Nephron (organoid): ENCODE results near the gene WNK2.

Source experiments
- H3K27ac Mint-ChIP-seq, 3 experiments: 2 replicates each; pipeline ENCODE4 v1.8.0; 2020; ENCODE audit warnings: mixed read lengths in 3 of 3, mild to moderate bottlenecking in 2 of 3, moderate library complexity in 1 of 3
- H3K27me3 Mint-ChIP-seq: 2 replicates; pipeline ENCODE4 v1.8.0; 2021; ENCODE audit warnings: low read depth, mild to moderate bottlenecking, moderate library complexity, mixed read lengths
- H3K36me3 Mint-ChIP-seq: 2 replicates; pipeline ENCODE4 v1.8.0; 2020; ENCODE audit warnings: low read depth, mixed read lengths
- H3K4me1 Mint-ChIP-seq: 2 replicates; pipeline ENCODE4 v1.8.0; 2020; ENCODE audit warnings: mixed read lengths
- H3K4me3 Mint-ChIP-seq, 3 experiments: 2 replicates each; pipeline ENCODE4 v1.8.0; 2020; ENCODE audit warnings: mild to moderate bottlenecking in 3 of 3, mixed read lengths in 3 of 3, moderate library complexity in 2 of 3
- H3K9me3 Mint-ChIP-seq: 2 replicates; pipeline ENCODE4 v1.8.0; 2020; ENCODE audit warnings: mixed read lengths
- TF ChIP-seq, protein P1 (sequence below), 3 experiments: fragments of 200-600 bp; sonication (generic); IDR thresholded peaks; one replicate each; pipeline ENCODE4 v1.5.0; 2021; ENCODE audit warnings: antibody characterized with exemption in 3 of 3; ENCODE audit not compliant: unreplicated experiment in 3 of 3

The WNK2 gene

DNA sequence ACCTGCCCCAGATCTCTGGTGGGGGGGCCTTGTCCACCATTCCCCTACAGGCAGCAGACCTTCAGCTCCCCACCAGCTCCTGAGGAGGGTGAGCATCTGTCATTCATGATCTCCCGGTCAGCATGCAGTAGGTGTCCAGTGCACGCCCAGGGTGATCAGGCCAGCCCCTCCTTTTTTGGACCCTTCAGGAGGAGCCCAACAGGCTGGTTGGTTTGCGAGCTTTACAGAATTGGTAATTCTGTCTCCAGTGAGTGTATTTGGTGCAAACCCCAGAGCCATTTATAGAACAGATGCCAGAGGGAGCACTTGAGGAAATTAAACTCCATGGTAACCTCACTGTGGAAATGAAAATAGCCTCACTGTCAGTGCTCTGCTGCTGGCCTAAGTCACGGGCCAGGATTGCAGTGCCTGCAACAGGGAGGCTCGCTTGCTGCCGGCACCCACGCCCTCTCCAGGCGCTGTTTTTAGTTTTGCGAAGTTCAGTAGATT, 23.4 kb downstream of the WNK2 start:
- Mint-ChIP-seq H3K27ac (peak overlapping the region; percentile 89 to 97 (median 94)), H3K9me3 (no peaks in the 10 kb centered on the region), H3K36me3 (no peaks in the 10 kb centered on the region), H3K4me1 (peaks cover 59% of the 10 kb centered on the region), H3K4me3 (peak overlapping the region in 2 of 3 experiments; percentile 44), H3K27me3 (peaks cover 9% of the 10 kb centered on the region)
- TF ChIP-seq, protein P1, sequence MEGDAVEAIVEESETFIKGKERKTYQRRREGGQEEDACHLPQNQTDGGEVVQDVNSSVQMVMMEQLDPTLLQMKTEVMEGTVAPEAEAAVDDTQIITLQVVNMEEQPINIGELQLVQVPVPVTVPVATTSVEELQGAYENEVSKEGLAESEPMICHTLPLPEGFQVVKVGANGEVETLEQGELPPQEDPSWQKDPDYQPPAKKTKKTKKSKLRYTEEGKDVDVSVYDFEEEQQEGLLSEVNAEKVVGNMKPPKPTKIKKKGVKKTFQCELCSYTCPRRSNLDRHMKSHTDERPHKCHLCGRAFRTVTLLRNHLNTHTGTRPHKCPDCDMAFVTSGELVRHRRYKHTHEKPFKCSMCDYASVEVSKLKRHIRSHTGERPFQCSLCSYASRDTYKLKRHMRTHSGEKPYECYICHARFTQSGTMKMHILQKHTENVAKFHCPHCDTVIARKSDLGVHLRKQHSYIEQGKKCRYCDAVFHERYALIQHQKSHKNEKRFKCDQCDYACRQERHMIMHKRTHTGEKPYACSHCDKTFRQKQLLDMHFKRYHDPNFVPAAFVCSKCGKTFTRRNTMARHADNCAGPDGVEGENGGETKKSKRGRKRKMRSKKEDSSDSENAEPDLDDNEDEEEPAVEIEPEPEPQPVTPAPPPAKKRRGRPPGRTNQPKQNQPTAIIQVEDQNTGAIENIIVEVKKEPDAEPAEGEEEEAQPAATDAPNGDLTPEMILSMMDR (IDR thresholded peaks at IDR 0.05; ENCODE audit: unreplicated experiment in 3 of 3): no peak

DNA sequence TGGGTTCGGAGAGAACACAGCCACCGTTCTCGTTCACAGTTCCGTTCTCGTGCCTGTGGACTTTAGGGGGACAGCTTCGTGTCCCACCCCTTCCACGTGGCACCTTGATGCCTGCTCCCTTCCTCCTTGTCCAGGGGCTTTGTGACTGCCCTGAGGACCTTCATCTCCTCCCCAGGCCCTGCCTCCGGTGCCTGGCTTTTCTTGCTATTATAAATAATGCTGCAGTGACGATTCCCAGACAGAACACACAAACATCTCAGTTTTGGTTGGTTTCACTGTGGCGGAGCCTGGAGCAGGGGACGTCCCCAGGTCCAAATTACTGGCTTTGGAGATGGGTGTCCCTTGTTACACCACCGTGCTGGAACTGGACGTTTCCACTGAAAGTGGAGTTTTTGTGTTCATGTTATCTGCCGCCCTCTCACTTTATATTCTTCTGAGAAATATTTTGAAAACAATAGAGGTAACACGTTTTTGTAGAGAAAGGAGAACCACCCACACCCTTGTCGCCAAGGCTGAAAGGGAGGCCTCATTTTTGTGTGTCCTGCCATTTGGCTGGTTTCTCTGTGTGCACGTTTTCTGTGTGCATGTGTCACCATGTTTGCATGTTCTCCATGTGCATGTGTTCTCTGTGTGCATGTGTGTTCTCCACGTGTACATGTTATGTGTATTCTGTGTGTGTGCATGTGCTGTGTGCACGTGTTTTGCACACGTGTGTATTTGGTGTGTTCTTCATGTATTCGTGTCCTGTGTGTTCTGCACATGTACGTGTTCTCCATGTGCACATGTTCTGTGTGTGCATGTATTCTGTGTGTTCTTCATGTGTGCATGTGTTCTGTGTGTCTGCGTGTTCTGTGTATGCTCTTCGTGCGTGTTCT, 24.2 kb downstream of the WNK2 start:
- Mint-ChIP-seq H3K4me1 (peaks cover 53% of the 10 kb centered on the region), H3K27ac (peak overlapping the region; percentile 89 to 97 (median 94)), H3K36me3 (no peaks in the 10 kb centered on the region), H3K4me3 (peak overlapping the region in 2 of 3 experiments; percentile 29 to 44), H3K27me3 (peaks cover 9% of the 10 kb centered on the region), H3K9me3 (no peaks in the 10 kb centered on the region)
- TF ChIP-seq, protein P1 (IDR thresholded peaks at IDR 0.05; ENCODE audit: unreplicated experiment in 3 of 3): no peak

DNA sequence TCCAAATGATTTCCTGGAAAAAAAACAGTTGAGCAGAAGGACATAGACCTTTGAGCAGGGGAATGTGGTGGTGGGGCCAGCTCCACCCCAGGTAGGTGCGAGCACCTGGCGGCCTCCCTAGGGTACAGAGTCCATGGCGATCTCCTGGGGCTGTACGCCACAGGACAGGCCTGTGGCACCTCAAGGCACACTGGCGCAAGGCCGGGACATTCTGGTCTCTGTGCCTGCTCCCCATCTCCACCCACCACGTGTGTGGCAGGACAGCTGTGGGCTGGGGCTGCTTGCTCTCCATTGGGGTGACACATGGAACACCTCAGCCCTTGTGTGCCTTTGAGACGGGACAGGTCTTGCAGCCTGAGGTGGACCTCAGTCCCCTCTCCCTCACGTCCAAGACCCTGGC, 25.2 kb downstream of the WNK2 start:
- peaks cover 43% of the 10 kb centered on the region for H3K4me1 Mint-ChIP-seq
- TF ChIP-seq, protein P1 (IDR thresholded peaks at IDR 0.05; ENCODE audit: unreplicated experiment in 3 of 3): no peak
- no peaks in the 10 kb centered on the region for H3K9me3 Mint-ChIP-seq
- no peaks in the 10 kb centered on the region for H3K36me3 Mint-ChIP-seq
- no peak overlapping the region for H3K4me3 Mint-ChIP-seq
- peak overlapping the region; percentile 33 to 94 (median 89) for H3K27ac Mint-ChIP-seq
- H3K27me3 Mint-ChIP-seq: peaks cover 4% of the 10 kb centered on the region

DNA sequence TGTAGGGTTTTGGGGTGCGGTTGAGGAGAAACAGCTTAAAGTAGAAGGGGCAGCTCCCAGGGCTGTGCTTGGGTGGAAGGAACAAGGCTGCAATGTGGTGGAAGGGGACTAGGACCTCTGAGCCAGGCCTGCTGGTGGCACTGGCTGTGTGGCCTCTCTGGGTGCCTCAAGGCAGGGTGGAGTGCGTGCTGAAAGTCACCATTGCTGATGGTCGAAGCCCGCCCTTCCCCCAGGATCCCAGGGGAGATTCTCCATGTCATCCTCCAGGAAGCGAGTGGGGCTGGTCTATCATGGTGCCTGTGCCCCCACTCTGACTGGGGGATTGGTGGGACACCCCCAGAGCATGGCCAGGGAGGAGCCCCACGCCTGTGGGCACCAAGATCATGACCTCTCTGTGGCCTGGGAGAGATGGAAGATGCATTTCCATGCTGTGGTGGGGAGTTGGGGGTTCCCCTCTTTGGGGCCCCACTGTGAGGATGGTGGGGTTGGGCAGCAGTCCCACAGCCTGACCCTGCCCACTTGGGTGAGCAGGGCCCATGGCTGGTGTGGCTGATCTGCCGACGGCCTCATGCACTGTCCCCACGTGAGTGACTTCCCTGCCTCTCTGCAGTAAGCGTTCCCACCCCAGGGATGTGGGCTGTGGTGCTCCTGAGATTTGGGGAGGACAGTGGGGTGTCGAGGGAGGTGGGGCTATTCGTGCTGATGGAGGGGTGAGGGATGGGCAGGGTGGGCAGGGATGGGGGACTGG, 25.8 kb downstream of the WNK2 start:
- H3K36me3 Mint-ChIP-seq: no peaks in the 10 kb centered on the region
- TF ChIP-seq, protein P1 (IDR thresholded peaks at IDR 0.05; ENCODE audit: unreplicated experiment in 3 of 3): no peak
- H3K27me3 Mint-ChIP-seq: peaks cover 4% of the 10 kb centered on the region
- H3K4me3 Mint-ChIP-seq: no peak overlapping the region
- peaks cover 39% of the 10 kb centered on the region for H3K4me1 Mint-ChIP-seq
- peak overlapping the region in 1 of 3 experiments; percentile 33 for H3K27ac Mint-ChIP-seq
- peaks cover 3% of the 10 kb centered on the region for H3K9me3 Mint-ChIP-seq

DNA sequence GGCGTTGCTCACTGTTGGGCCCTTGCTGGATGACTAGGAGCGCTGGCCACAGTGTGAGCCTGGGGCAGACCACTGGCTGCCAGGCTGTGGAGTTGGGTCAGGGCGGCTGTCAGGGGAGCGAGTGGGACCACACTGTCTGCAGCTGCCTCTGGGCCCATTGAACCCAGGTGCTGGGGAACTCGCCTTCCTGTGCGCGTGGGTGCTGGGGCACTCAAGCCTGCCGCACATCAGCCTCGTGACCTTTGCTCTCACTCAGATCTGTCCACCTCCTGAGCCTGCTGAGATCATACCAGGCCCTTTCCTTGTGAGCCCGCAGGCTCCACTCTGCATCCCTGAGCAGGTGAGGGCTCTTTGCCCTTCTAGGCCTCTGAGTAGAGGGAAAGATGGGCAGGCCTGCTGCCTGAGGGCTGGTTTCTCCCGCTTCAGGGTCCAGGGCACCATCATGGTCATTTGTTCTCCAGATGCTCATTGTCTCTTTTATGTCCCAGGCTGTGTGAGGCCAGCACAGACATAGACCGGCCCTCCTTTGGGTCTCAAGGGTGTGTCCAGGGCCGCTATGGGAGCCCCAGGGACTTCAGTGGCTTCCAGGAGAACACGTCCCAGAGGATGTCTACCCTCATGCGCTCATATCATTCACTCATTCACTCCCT, 26.5 kb downstream of the WNK2 start:
- Mint-ChIP-seq H3K27me3 (peaks cover 3% of the 10 kb centered on the region), H3K4me1 (peaks cover 32% of the 10 kb centered on the region), H3K27ac (no peak overlapping the region), H3K9me3 (peaks cover 6% of the 10 kb centered on the region), H3K36me3 (peaks cover 3% of the 10 kb centered on the region), H3K4me3 (no peak overlapping the region)
- TF ChIP-seq, protein P1 (IDR thresholded peaks at IDR 0.05; ENCODE audit: unreplicated experiment in 3 of 3): no peak
